NOMO-1 (cell line): Measurements from ENCODE around the gene SAMD11.

Source experiments
- DNase-seq, 2 experiments: peaks; one replicate each; lab custom pipeline; 2025; ENCODE audit not compliant: unreplicated experiment in 2 of 2; lab: John Stamatoyannopoulos, UW

Gene SAMD11

GRCh38 chr1:930633-931138 is 7.0 kb downstream of the SAMD11 start:
- DNase-seq, result no peak

GRCh38 chr1:931380-932172 is 7.9 kb downstream of the SAMD11 start:
- no peak for DNase-seq

- no peak for DNase-seq
Observed at GRCh38 chr1:932173-932510, 8.4 kb downstream of the SAMD11 start.

GRCh38 chr1:932776-933602 is 9.3 kb downstream of the SAMD11 start:
- no peak for DNase-seq

GRCh38 chr1:933603-933940 is 9.8 kb downstream of the SAMD11 start:
- DNase-seq, result no peak

GRCh38 chr1:934991-935750 is 11.4 kb downstream of the SAMD11 start:
- DNase-seq, result no peak

- no peak for DNase-seq
Observed at GRCh38 chr1:935751-936231, 12.1 kb downstream of the SAMD11 start.

GRCh38 chr1:936348-937264 is 12.9 kb downstream of the SAMD11 start:
- DNase-seq, result no peak

GRCh38 chr1:937521-937920 is 13.8 kb downstream of the SAMD11 start:
- no peak for DNase-seq

- peak in 1 of 2 experiments; percentile 35 for DNase-seq
Observed at GRCh38 chr1:938088-938683, 14.5 kb downstream of the SAMD11 start.

GRCh38 chr1:938711-939489 is 15.2 kb downstream of the SAMD11 start:
- DNase-seq, result no peak

- DNase-seq, result no peak
Observed at GRCh38 chr1:939511-940106, 15.9 kb downstream of the SAMD11 start.

- peak; percentile 24 to 57 for DNase-seq
Observed at GRCh38 chr1:940107-941014, 16.6 kb downstream of the SAMD11 start.

- DNase-seq, result no peak
Observed at GRCh38 chr1:941015-941587, 17.4 kb downstream of the SAMD11 start.

- DNase-seq, result peak; percentile 25 to 33
Observed at GRCh38 chr1:941588-942383, 18.1 kb downstream of the SAMD11 start.

GRCh38 chr1:942411-942821 is 18.7 kb downstream of the SAMD11 start:
- peak in 1 of 2 experiments; percentile 10 for DNase-seq
